GM18517 (cell line): Measurements from ENCODE around the gene TIMM44.
A peak's percentile ranks its signal among the peaks of the same experiment; 100 is the strongest.

ENCODE experiments used
- ATAC-seq: cut with Tn5 transposase; IDR thresholded peaks from one replicate; pipeline ENCODE4 v1.9.1; 2021; ENCODE audit warnings: mild to moderate bottlenecking, moderate library complexity; ENCODE audit not compliant: unreplicated experiment

Gene TIMM44, protein sequence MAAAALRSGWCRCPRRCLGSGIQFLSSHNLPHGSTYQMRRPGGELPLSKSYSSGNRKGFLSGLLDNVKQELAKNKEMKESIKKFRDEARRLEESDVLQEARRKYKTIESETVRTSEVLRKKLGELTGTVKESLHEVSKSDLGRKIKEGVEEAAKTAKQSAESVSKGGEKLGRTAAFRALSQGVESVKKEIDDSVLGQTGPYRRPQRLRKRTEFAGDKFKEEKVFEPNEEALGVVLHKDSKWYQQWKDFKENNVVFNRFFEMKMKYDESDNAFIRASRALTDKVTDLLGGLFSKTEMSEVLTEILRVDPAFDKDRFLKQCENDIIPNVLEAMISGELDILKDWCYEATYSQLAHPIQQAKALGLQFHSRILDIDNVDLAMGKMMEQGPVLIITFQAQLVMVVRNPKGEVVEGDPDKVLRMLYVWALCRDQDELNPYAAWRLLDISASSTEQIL

DNA sequence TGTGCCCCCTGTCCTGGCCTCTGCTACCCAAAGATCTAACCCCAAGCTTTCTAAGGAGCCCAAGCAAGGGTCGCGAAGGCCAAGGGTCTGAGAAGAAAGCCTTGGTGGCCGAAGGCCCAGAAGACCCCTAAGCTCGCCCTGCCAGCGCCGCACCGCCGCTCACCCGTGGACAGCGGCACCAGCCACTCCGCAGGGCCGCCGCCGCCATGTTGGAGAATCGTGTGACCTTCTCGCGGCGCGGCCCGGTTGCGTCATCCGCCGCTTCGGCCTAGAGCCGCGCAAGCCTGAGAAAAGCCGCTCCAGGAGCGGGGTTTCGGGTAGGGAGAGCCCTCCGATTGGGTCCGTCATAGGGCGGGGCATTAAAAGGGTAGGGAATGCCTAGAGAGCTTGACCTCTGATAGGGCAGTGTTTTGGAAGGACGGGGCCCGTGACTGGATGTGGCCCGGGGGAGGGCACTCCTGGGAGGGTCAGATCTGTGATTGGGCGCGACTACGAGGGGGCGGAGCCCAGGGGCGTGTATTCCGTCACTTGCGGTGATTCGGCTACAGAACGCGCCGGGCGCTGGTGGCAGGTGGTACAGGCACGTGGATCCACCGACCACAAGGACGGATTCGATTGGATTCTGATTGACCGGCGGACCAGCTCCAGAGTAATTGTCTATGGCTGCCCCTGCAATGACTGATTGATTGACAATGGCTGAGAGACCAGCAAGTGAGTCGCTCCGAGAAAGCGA, at the start of gene TIMM44:
TSS of gene TIMM44 (minus strand) at position 223 of the 733 bp plus-strand sequence. CDS start at position 208, 15 bp downstream.
- ATAC-seq, result peak; percentile 92

- no peak for ATAC-seq
These were observed 49.1 kb upstream of the TIMM44 start for GRCh38 chr19:7992575-7992974.

DNA sequence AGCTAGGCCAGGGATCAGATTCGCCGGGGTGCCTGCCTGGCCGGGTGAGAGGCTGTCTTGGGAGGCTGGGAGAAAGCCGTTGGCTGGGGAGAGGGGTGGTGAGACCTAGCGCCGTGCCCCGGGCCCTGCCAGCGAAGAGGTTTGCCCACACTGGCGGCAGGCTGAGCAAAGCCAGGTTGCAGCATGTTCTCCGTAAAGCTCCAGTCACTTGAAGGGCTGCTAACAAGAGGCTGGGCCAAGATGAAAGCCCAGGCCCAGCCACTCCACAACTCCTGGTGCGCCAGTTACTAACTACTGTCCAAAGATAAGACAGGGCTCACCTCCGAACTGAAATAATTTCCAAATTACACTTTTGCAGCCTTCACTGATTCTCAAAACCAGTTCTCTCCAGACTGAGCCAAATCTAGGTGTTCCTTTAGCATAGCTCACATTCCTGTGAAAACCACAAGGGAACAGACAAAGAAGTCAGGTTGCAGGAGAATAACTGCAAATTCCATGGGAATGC, 45.7 kb upstream of the TIMM44 start:
- no peak for ATAC-seq

- no peak for ATAC-seq
These were observed 44.8 kb upstream of the TIMM44 start for GRCh38 chr19:7988307-7988706.

DNA sequence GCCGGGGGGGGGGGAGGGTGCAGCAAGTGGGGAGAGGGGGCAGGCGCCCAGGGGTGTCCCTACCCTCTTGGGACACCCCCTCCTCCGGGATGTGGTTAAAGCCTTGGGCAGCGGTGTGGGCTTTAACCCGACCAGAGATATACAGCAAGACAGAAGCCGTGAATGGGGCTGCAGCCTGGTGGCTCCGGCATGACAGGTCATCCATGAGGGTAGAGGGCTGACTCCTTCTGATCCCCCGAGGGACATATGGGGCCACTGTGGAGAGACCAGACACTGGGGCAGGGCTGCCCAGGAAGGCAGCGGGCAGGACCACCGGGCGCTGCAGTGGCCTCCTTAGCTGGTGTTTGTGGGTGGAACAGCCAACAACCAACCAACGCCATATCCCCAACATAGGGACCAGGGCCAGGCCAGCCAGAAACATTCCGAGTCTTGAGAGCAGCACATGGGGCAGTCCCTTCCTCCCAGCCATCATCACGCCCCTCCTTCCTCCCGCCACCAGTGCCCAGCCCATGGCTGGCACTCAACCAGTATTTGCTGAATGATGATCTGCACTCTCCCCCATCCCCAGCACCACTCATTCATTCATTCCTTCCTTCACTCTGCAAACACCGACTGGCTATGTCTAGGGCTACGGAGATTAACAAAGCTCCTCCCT, 43.8 kb upstream of the TIMM44 start:
- ATAC-seq, result no peak

GRCh38 chr19:7986321-7987113, 43.1 kb upstream of the TIMM44 start:
- ATAC-seq, result no peak

DNA sequence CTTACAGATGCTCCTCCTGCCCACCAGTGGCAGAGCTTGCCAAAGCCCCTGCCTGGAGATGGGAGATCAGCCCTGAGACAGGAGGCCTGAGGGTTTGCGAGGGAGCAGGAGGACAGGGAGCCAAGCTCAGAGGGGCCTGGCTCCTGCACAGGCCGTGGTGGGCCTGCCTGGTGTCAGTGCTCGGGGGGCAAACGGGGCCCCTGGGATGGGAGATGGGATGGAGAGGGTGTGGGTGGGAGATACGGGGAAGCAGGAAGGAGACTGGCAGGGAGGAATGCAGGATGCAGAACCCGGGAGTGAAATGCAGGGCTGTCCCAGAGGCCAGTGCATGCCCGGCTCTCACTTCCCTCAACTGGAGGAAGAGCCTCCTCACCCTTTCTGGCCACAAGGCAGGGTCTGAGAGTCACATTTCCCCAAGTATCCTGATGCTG, 42.0 kb upstream of the TIMM44 start:
- no peak for ATAC-seq

DNA sequence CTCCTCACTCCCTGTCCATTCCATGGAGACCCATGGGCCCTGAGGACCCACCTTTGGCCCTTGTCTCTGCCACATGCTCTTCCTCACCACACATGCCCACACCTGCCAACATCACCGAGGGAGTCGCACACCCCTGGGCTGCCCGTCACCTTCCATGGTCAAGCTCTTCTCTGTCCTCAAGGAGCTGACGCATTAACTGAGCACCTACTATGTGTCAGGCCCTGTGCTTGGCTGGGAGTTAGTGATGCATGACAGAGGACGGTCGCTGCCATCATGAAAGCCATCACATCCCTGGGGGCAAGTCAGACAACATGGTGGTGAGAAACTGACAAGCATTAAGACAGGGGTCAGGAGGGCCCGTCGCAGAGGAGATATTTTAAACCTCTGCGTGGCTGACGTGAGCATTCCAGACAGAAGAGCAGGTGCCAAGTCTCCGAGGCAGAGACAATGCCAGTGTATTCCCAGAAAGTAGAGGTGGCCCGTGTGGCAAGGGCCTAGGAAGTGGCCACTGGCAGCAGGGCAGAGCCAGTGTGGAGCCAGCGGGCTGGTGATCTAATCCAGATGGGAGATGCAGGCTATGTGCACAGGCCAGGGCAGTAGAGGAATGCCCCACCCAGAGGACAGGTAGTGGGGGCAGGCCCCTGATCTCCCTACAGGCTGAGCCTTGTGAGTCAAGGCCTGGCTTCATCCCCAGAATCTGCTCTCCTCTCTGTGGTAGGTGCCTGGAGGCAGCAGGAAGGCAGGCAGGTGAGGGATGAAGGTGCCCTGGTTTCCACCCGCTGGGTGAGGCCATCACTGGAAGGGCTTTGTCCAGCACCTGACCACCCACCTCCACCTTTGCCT, 40.8 kb upstream of the TIMM44 start:
- ATAC-seq, result no peak

- ATAC-seq, result no peak
These were observed 40.0 kb upstream of the TIMM44 start for GRCh38 chr19:7983286-7983950.

DNA sequence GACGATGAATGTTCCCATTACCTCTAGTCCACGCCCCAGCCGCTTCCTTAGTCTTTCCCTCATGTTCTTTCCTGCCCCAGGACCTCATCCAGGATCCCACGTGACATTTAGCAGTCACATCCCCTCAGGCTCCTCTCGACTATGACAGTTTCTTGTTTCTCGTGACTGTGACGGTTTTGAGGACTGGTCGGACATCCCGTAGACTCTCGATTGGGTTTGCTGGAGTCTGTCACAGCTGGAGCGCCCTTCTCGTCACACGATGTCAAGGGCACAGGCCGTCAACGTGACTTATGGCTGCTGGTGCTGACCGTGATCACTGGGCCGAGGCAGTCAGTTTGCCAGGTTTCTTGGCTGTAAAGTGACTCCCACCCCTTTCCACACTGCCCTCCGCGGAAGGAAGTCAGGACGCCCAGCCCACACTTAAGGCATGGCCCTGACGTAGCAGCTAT, 39.2 kb upstream of the TIMM44 start:
- no peak for ATAC-seq

GRCh38 chr19:7982103-7982502, 38.6 kb upstream of the TIMM44 start:
- ATAC-seq, result no peak

DNA sequence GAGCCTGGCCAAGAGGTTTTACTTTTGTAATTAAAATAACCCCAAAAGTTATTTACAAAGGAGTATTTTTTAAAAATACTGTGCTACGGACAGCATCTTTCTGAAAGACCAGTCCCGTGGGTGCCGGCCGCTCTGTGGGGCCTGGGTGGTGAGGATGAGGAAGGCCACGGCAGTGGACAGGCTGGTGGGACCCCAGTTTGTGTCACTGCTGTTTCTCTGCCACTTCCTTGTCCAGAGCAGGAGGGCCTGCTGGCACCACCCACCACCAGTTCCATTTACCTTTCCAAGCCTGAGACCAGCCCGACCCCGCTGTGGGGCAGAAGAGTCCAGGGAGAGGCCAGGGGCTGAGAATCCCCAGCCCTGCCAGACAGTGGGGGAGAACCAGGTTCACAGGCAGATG, 38.2 kb upstream of the TIMM44 start:
- no peak for ATAC-seq

- no peak for ATAC-seq
These were observed 37.7 kb upstream of the TIMM44 start for GRCh38 chr19:7981199-7981598.

DNA sequence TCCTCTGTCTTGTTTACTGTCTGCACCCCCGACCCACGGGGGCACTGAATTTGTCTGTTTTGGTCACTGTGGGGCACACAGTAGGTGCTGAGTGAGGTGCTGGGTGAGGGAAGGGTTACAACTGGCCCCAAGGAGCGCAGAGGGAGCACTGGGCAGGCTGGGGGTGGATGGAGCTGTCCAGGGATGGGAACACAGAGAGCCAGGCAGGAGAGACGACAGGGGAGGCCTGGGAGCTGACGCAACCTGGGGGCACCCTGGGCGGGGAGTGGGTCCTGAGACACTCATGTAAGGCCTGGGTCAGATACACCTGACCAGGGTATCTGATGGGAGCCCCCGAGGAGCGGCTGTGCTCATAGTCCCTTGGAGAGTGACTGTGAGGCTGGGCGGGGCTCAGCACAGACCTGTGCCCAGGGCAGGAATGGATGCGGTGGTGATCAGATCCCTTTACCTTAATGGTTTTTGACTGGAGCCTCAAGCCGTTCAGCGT, 37.2 kb upstream of the TIMM44 start:
- ATAC-seq, result no peak

- ATAC-seq, result no peak
These were observed 36.7 kb upstream of the TIMM44 start for GRCh38 chr19:7980168-7980567.

GRCh38 chr19:7979559-7979958, 36.1 kb upstream of the TIMM44 start:
- ATAC-seq, result no peak

GRCh38 chr19:7979011-7979410, 35.5 kb upstream of the TIMM44 start:
- ATAC-seq, result no peak

DNA sequence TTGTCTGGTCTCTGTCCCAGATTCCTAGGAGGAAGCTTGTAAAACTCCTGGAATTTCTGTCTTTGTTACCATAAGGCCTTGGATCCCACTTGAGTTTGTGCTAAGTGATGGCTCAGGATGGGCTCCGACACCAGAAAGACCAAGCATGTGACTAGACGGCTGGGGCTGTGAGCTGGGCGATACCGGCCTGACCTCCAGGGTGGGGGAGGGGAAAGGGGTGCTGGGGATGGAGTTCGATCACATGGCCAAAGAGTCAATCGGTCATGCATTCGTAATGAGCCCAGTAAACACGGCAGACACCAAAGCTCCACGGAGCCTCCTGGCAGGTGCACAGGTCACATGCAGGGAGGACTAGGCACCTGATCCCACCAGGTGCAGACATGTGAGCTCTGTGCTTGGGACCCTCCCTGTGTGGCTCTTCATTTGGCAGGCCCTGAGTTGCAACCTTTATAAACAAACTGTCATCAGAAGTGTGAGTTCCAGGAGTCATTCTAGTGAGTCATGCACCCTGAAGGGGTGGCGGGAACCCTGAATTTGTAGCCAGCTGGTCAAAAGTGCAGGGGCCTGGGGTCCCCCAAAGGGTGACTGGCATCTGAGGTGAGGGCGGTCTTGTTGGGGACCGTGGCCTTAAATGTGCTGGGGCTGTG, 34.8 kb upstream of the TIMM44 start:
- no peak for ATAC-seq

DNA sequence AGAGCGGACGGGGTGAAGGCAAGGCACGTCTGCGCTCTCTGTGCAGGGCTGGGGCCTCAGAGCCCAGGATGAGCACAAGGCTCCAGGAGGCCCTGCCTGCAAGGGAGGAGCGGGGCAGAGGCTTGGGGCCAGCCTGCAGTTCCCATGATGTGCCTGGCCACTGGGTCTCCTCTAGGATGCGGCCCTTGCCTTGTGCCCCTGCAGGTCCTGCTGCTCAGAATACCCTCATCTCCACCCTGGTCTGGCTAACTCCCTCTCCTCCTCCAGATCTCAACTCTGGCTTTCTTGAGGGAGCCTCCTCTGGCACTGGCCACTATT, 34.2 kb upstream of the TIMM44 start:
- ATAC-seq, result no peak
